K562 (cell line): ENCODE measurements around the gene KRAS. TPM values are rescaled to one million over a fixed set of nuclear protein-coding genes. Genes with fewer than 3 reads are reported as not detected.

Source experiments
- ATAC-seq: fragments of 200-7000 bp; cut with Tn5 transposase; 3 replicates; pipeline ENCODE4 v1.9.1; 2020; ENCODE audit warnings: moderate library complexity
- BruUV-seq: library from RNA; stranded (reverse); fragments of 400-500 nt; replicated peaks from 2 replicates; lab custom pipeline; 2021; lab: Mats Ljungman, UMichigan
- CTCF ChIA-PET: fragments of 300-600 bp; formaldehyde crosslinking; extraction: SDS; loops from one replicate; lab custom pipeline; 2021; ENCODE audit warnings: low intra/inter-chr PET ratio; lab: Yijun Ruan, JAX
- POLR2A ChIA-PET: fragments of 300-600, 350-650 bp; sonication (Branson Sonifier 250); formaldehyde crosslinking; extraction: SDS; loops from one replicate; lab custom pipeline; 2021; ENCODE audit warnings: antibody characterized with exemption, inconsistent platforms; lab: Yijun Ruan, JAX
- DNase-seq, 4 experiments: peaks; one replicate each; pipeline versions ENCODE4 v3.0.0 to v3.0.0-alpha.2; 2011 to 2018; ENCODE audit warnings: low spot score in 3 of 4, mixed read lengths in 3 of 4; ENCODE audit errors: extremely low read depth in 1 of 4
- FAIRE-seq: peaks from 2 replicates; lab custom pipeline; 2011; peaks lifted over from hg19 to GRCh38; lab: Jason Lieb, UNC
- H2AFZ ChIP-seq: 2 replicates; pipeline ENCODE4 v1.6.0; 2011; ENCODE audit warnings: low read depth, low read length, control low read depth, inconsistent platforms
- H3K27ac ChIP-seq: fragments of 200-600 bp; 3 replicates; pipeline ENCODE4 v1.8.0; 2011; ENCODE audit warnings: low read depth, mild to moderate bottlenecking, control low read depth, inconsistent platforms, low read length, moderate library complexity, mixed read lengths; ENCODE audit errors: extremely low read depth
- H3K27me3 ChIP-seq, 2 experiments: fragments of 300-600 bp in 1 of 2; 2 replicates in 1 of 2; 3 replicates in 1 of 2; pipeline versions ENCODE4 v1.6.0 to v1.8.0; 2011; ENCODE audit warnings: inconsistent platforms in 2 of 2, low read length in 2 of 2, mild to moderate bottlenecking in 1 of 2, mixed read lengths in 1 of 2, moderate library complexity in 1 of 2; ENCODE audit not compliant: control insufficient read depth in 2 of 2, insufficient read depth in 2 of 2
- H3K36me3 ChIP-seq: fragments of 300-600 bp; 3 replicates; pipeline ENCODE4 v1.8.0; 2011; ENCODE audit warnings: mild to moderate bottlenecking, low read length, inconsistent platforms; ENCODE audit not compliant: control insufficient read depth, insufficient read depth
- H3K4me1 ChIP-seq, 2 experiments: fragments of 200-600 bp in 1 of 2; replicated peaks in 1 of 2; 2 replicates in 1 of 2; 3 replicates in 1 of 2; pipeline versions ENCODE4 v1.5.1 to v1.8.0; 2011; ENCODE audit warnings: inconsistent platforms in 2 of 2, low read length in 2 of 2, mild to moderate bottlenecking in 1 of 2, mixed read lengths in 1 of 2, moderate library complexity in 1 of 2; ENCODE audit not compliant: control insufficient read depth in 2 of 2, insufficient read depth in 2 of 2
- H3K4me2 ChIP-seq: 2 replicates; pipeline ENCODE4 v1.6.1; 2011; ENCODE audit warnings: low read length, control low read depth, inconsistent platforms, mixed read lengths; ENCODE audit not compliant: insufficient read depth
- H3K4me3 ChIP-seq: fragments of 200-600 bp; sonication (generic), shearing (Covaris generic); 2 replicates; pipeline ENCODE4 v1.5.1; 2016; ENCODE audit warnings: control low read depth, inconsistent platforms
- H3K79me2 ChIP-seq: fragments of 200-600 bp; 3 replicates; pipeline ENCODE4 v1.8.0; 2011; ENCODE audit warnings: low read length, inconsistent platforms; ENCODE audit not compliant: control insufficient read depth, insufficient read depth
- H3K9ac ChIP-seq, 2 experiments: 2 replicates each; pipeline versions ENCODE4 v1.6.0 to v1.6.1; 2011; ENCODE audit warnings: low read depth in 2 of 2, low read length in 2 of 2, control low read depth in 1 of 2, inconsistent platforms in 1 of 2, mild to moderate bottlenecking in 1 of 2, mixed read lengths in 1 of 2; ENCODE audit not compliant: insufficient read depth in 1 of 2
- H3K9me1 ChIP-seq: one replicate; pipeline ENCODE4 v1.6.0; 2011; ENCODE audit warnings: inconsistent platforms, mild to moderate bottlenecking, low read length, moderate library complexity; ENCODE audit not compliant: control insufficient read depth, insufficient read depth
- H3K9me3 ChIP-seq: replicated peaks from 2 replicates; pipeline ENCODE4 v1.5.1; 2011; ENCODE audit warnings: low read depth, low read length, inconsistent platforms; ENCODE audit not compliant: control insufficient read depth, insufficient read depth
- H4K20me1 ChIP-seq: replicated peaks from 2 replicates; pipeline ENCODE4 v1.6.1; 2011; ENCODE audit warnings: low read length, inconsistent platforms, mixed read lengths; ENCODE audit not compliant: control insufficient read depth, insufficient read depth
- ARHGAP35 ChIP-seq: fragments of 450-650 bp; IDR thresholded peaks from 2 replicates; pipeline ENCODE4 v1.6.1; 2018; ENCODE audit not compliant: partially characterized antibody
- ARNT ChIP-seq, 2 experiments: fragments of 450-650 bp; IDR thresholded peaks; 2 replicates each; pipeline ENCODE4 v1.6.1; 2016; ENCODE audit warnings: mild to moderate bottlenecking in 1 of 2
- BDP1 ChIP-seq: IDR thresholded peaks from 3 replicates; pipeline ENCODE4 v1.6.1; 2011; ENCODE audit not compliant: insufficient read length, insufficient read depth
- CBX1 ChIP-seq: sonication (generic); IDR thresholded peaks from 2 replicates; pipeline ENCODE4 v1.6.1; 2016; ENCODE audit warnings: antibody characterized with exemption, low read depth, mild to moderate bottlenecking
- CTCF ChIP-seq, 3 experiments: IDR thresholded peaks in 2 of 3; conservative IDR thresholded peaks in 1 of 3; 2 replicates each; pipeline ENCODE4 v1.5.1; 2011 to 2012; ENCODE audit warnings: low read length in 3 of 3, mild to moderate bottlenecking in 3 of 3, control low read depth in 2 of 3, improper control_type of control experiment in 1 of 3, inconsistent platforms in 1 of 3, low read depth in 1 of 3, mixed read lengths in 1 of 3, moderate library complexity in 1 of 3; ENCODE audit not compliant: insufficient read depth in 2 of 3
- IRF2 ChIP-seq: sonication (generic); formaldehyde crosslinking; IDR thresholded peaks from 2 replicates; pipeline ENCODE4 v1.8.1; 2022; ENCODE audit warnings: mild to moderate bottlenecking, missing genetic modification reagents
- MXI1 ChIP-seq: IDR thresholded peaks from 2 replicates; pipeline ENCODE4 v1.6.1; 2011; ENCODE audit warnings: low read depth, mild to moderate bottlenecking, improper control_type of control experiment, low read length
- NCOA4 ChIP-seq: fragments of 450-650 bp; IDR thresholded peaks from 2 replicates; pipeline ENCODE4 v1.6.1; 2018; ENCODE audit warnings: mild to moderate bottlenecking; ENCODE audit not compliant: partially characterized antibody
- RUNX1 ChIP-seq: sonication (generic); IDR thresholded peaks from 2 replicates; pipeline ENCODE4 v1.6.1; 2016; ENCODE audit warnings: antibody characterized with exemption, low read depth
- SP1 ChIP-seq: sonication (generic); formaldehyde crosslinking; IDR thresholded peaks from 2 replicates; pipeline ENCODE4 v1.8.1; 2022; ENCODE audit warnings: mild to moderate bottlenecking, missing genetic modification reagents
- TFAM ChIP-seq: fragments of 250-450 bp; sonication (Bioruptor Pico); conservative IDR thresholded peaks from 2 replicates; pipeline ENCODE4 v1.5.0; 2021; ENCODE audit warnings: mild to moderate bottlenecking, moderate library complexity
- TRIM28 ChIP-seq: fragments of 450-650 bp; IDR thresholded peaks from 2 replicates; pipeline ENCODE4 v1.6.1; 2017
- ZFX ChIP-seq: sonication (generic); formaldehyde crosslinking; IDR thresholded peaks from 2 replicates; pipeline ENCODE4 v1.8.0; 2022; ENCODE audit warnings: mild to moderate bottlenecking, missing genetic modification reagents, moderate library complexity
- ZNF318 ChIP-seq, 2 experiments: fragments of 450-650 bp; IDR thresholded peaks; 2 replicates each; pipeline ENCODE4 v1.6.1; 2016; ENCODE audit warnings: mild to moderate bottlenecking in 2 of 2, borderline replicate concordance in 1 of 2, low read depth in 1 of 2, moderate library complexity in 1 of 2
- WGBS: fragments of 100-300 bp; shearing (Covaris generic); methylation state at CpG from one replicate; pipeline ENCODE4 v1.1.6; 2016; ENCODE audit warnings: low coverage, mixed read lengths; ENCODE audit not compliant: insufficient coverage; ENCODE audit errors: missing lambda C conversion rate; 5-methylcytosine and 5-hydroxymethylcytosine counted together
- in situ Hi-C: fragments of 300-500 bp; cut with MboI; formaldehyde crosslinking; loops from 4 replicates; pipeline ENCODE4 v1.15.0; 2018; ENCODE audit warnings: inconsistent platforms, mixed read lengths
- intact Hi-C: fragments of 100-400 bp; cut with micrococcal nuclease; formaldehyde crosslinking; loops from 2 replicates; pipeline ENCODE4 v1.14.2; 2022
- polyA plus RNA-seq, 8 experiments: library from polyadenylated mRNA; depleted of rRNA in 4 of 8; stranded (reverse) in 5 of 8; unstranded in 3 of 8; fragments of >200 nt; fragmentation: Nextera tagmentation in 2 of 8; fragmentation: Illumina TruSeq in 1 of 8; extraction: Ambion mirVana in 2 of 8; extraction: Trizol in 1 of 8; gene quantifications; 2 replicates each; pipeline versions ENCODE4 v1.2.1 to v1.2.3, GENCODE V29; 2011 to 2014; ENCODE audit warnings: inconsistent platforms in 1 of 8, missing spikeins in 1 of 8
- total RNA-seq, 7 experiments: library from RNA; depleted of rRNA in 6 of 7; stranded (reverse); fragments of >200 nt in 6 of 7; fragmentation: Illumina TruSeq in 2 of 7; extraction: Trizol in 2 of 7; gene quantifications; 2 replicates each; pipeline versions ENCODE4 v1.2.1 to v1.2.3, GENCODE V29; 2011 to 2021; ENCODE audit warnings: low replicate concordance in 1 of 7

KRAS gene
- total and polyA plus RNA-seq, 9 of the 15 experiments (the other 6 are each of a cell fraction or from before 2014, with no cell fraction given) = 7.2 to 21.2 (median 12.7) TPM

GRCh38 chr12:25156061-25156460, 94.7 kb downstream of the KRAS start:
- in situ Hi-C loops = no loop called here
- Histone ChIP-seq H3K79me2 (no peaks in the 10 kb centered on the region), H3K9me3 (no peaks in the 10 kb centered on the region), H3K4me1 (no peaks in the 10 kb centered on the region), H3K36me3 (no peaks in the 10 kb centered on the region), H3K27me3 (no peaks in the 10 kb centered on the region), H4K20me1 (no peaks in the 10 kb centered on the region), H2AFZ (no peak overlapping the region), H3K27ac (no peak overlapping the region), H3K4me2 (no peak overlapping the region), H3K9me1 (no peaks in the 10 kb centered on the region), H3K9ac (no peak overlapping the region), H3K4me3 (no peak overlapping the region)
- ChIA-PET POLR2A (no interaction called here), CTCF (interaction anchor here (2.0 kb wide), 1 partner anchor 164 kb away, joined by 7 read pairs; no protein-coding TSS in a partner anchor)
- ATAC-seq (no peak), DNase-seq (no peak), FAIRE-seq (no peak)
- 44% methylated on average over 4 of the region's 4 CpGs for WGBS
- intact Hi-C loops = no loop called here
- no TSS peak for BruUV-seq
- TF ChIP-seq CBX1 = no peak
- TF ChIP-seq ZNF318 (IDR thresholded peaks at IDR 0.05; ENCODE audit: borderline replicate concordance in 1 of 2, low read depth in 1 of 2) = no peak
- TF ChIP-seq TFAM (CRISPR knock-in tag) = no peak
- no peak for TF ChIP-seq SP1 (CRISPR knock-in tag)
- TF ChIP-seq IRF2 (CRISPR knock-in tag) = no peak
- no peak for TF ChIP-seq ARHGAP35
- TF ChIP-seq NCOA4 = no peak
- TF ChIP-seq ZFX = no peak
- no peak for TF ChIP-seq RUNX1
- no peak for TF ChIP-seq ARNT (IDR thresholded peaks at IDR 0.05)
- no peak for TF ChIP-seq CTCF (IDR thresholded peaks at IDR 0.05 in 2 of 3, conservative IDR thresholded peaks at IDR 0.05 in 1 of 3; ENCODE audit: insufficient read depth in 2 of 3, low read depth in 1 of 3, low read length in 3 of 3)
- TF ChIP-seq TRIM28 = no peak
- no peak for TF ChIP-seq BDP1
- TF ChIP-seq MXI1 = no peak
